Lung (tissue), 12 donors: ENCODE results near the gene GPS1. TPM values are rescaled to one million over a fixed set of nuclear protein-coding genes. Genes with fewer than 3 reads are reported as not detected.

Experiments
- ATAC-seq: fragments of 200-7000 bp; cut with Tn5 transposase; one replicate; pipeline ENCODE4 v1.9.1; 2020; ENCODE audit warnings: moderate number of reproducible peaks; ENCODE audit not compliant: insufficient read depth, low FRiP score
- DNase-seq, 3 donors: peaks; one replicate each; pipeline ENCODE4 v3.0.0-alpha.2; 2013 to 2017
- H3K27ac ChIP-seq, 2 donors: one replicate each; pipeline ENCODE4 v1.5.1; 2013; ENCODE audit warnings: mild to moderate bottlenecking in 2 of 2, moderate library complexity in 2 of 2, control low read depth in 1 of 2, inconsistent platforms in 1 of 2, low read depth in 1 of 2, low read length in 1 of 2
- H3K27me3 ChIP-seq, 3 donors: one replicate each; pipeline ENCODE4 v1.5.1; 2013; ENCODE audit warnings: low read length in 2 of 3; ENCODE audit not compliant: control insufficient read depth in 3 of 3, insufficient read depth in 3 of 3
- H3K36me3 ChIP-seq, 4 donors: one replicate each; pipeline ENCODE4 v1.5.1; 2013; ENCODE audit warnings: low read length in 4 of 4, mild to moderate bottlenecking in 1 of 4, moderate library complexity in 1 of 4; ENCODE audit not compliant: control insufficient read depth in 4 of 4, insufficient read depth in 4 of 4
- H3K4me1 ChIP-seq, 5 donors: one replicate each; pipeline ENCODE4 v1.5.1; 2013; ENCODE audit warnings: low read length in 5 of 5, mild to moderate bottlenecking in 2 of 5, moderate library complexity in 1 of 5; ENCODE audit not compliant: control insufficient read depth in 5 of 5, insufficient read depth in 5 of 5
- H3K4me3 ChIP-seq: one replicate; pipeline ENCODE4 v1.5.1; 2013; ENCODE audit warnings: mild to moderate bottlenecking, control low read depth, moderate library complexity
- H3K9ac ChIP-seq, 2 donors: one replicate each; pipeline ENCODE4 v1.5.1; 2013; ENCODE audit warnings: low read length in 2 of 2, control low read depth in 1 of 2; ENCODE audit not compliant: insufficient read depth in 1 of 2
- H3K9me3 ChIP-seq, 4 donors: one replicate each; pipeline ENCODE4 v1.5.1; 2013; ENCODE audit warnings: low read length in 3 of 4, mild to moderate bottlenecking in 1 of 4, moderate library complexity in 1 of 4; ENCODE audit not compliant: control insufficient read depth in 4 of 4, insufficient read depth in 3 of 4
- WGBS, 2 donors: extraction: QIAGEN DNeasy Blood & Tissue Kit; methylation state at CpG; one replicate each; pipeline ENCODE4 v1.1.7; 2013; 5-methylcytosine and 5-hydroxymethylcytosine counted together
- polyA plus RNA-seq, 2 donors: library from polyadenylated mRNA; stranded (reverse); fragments of 200-250 nt; gene quantifications; one replicate each; pipeline ENCODE4 v1.2.1, GENCODE V29; 2013
- total RNA-seq, 2 donors: library from RNA; depleted of rRNA in 1 of 2; stranded (reverse); fragments of >200 nt in 1 of 2; gene quantifications; one replicate each; pipeline ENCODE4 v1.2.1, GENCODE V29; 2014 to 2021
- TF ChIP-seq, protein P1 (sequence below): IDR thresholded peaks from 2 replicates; pipeline ENCODE4 v1.5.1; 2012; ENCODE audit warnings: mild to moderate bottlenecking; ENCODE audit errors: control extremely low read depth, extremely low read depth
- donor health status: control.
- donor health status: control.
- donor health status: Bipolar disorder and iron deficiency.
- donor health status: healthy.
- donor health status: DM: yes; HTN: yes; CAD: no.

Gene GPS1
- total and polyA plus RNA-seq, 4 donors, result 71.0 to 102 (median 89.4) TPM

DNA sequence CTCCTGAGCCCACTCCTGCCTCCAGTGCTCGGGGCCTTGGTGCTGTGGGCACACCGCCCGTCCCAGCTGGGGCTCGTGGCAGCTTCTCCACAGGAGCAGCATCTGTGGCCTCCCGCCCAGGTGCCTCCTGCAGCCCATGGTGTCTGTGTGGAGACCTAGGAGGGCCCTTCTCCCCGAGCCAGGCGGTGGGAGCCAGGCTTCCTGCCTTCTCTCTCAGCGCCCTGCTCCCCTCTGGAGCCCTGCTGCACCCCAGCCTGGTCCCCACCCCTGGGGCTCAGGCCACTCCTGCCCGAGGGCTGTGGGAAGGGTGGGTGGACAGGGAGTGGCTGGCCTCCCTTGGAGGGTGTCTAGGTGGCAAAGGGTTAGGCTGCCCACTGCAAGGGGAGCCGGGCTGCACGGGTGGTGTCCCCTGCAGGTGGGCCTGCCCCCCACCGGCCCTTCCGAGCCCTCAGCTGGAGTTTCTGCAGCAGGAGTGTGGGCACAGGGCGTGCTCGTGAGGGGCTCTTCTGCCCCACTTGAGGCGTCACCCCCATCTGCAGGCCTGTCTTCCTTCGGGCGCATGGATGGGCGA, 40.0 kb upstream of the GPS1 start:
- WGBS, 2 donors, result 87 to 91% methylated on average over 17 to 19 of the region's 19 CpGs
- TF ChIP-seq, protein P1, sequence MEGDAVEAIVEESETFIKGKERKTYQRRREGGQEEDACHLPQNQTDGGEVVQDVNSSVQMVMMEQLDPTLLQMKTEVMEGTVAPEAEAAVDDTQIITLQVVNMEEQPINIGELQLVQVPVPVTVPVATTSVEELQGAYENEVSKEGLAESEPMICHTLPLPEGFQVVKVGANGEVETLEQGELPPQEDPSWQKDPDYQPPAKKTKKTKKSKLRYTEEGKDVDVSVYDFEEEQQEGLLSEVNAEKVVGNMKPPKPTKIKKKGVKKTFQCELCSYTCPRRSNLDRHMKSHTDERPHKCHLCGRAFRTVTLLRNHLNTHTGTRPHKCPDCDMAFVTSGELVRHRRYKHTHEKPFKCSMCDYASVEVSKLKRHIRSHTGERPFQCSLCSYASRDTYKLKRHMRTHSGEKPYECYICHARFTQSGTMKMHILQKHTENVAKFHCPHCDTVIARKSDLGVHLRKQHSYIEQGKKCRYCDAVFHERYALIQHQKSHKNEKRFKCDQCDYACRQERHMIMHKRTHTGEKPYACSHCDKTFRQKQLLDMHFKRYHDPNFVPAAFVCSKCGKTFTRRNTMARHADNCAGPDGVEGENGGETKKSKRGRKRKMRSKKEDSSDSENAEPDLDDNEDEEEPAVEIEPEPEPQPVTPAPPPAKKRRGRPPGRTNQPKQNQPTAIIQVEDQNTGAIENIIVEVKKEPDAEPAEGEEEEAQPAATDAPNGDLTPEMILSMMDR, result no peak
- H3K27ac ChIP-seq, result peak overlapping the region in 1 of 2 donors; percentile 85

DNA sequence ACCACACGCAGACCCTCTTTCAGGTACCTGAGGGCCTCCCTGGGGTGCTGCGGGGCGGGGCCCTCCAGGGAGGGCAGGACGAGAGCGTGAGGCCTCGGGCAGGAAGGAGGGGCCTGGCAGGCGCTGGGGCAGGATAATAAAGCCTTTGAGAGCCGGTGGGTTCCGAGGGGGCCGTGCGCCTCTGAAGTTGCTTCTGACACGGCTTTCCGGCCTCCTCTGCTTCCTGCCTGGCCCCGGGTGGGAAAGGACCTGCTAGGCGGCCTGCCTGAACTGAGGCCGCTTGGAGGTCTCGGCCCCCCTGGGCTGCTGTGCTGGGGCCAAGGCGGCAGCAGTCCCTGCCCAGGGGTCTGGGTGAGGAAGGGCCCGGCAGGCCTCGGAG, 39.4 kb upstream of the GPS1 start:
- Histone ChIP-seq H3K4me1 (peaks cover 0 to 27% (median 0%) of the 10 kb centered on the region in 5 donors), H3K4me3 (no peak overlapping the region), H3K9me3 (no peaks in the 10 kb centered on the region), H3K27ac (peak overlapping the region in 1 of 2 donors; percentile 85), H3K27me3 (no peaks in the 10 kb centered on the region), H3K9ac (no peak overlapping the region), H3K36me3 (peaks cover 0 to 23% (median 0%) of the 10 kb centered on the region in 4 donors)
- 60 to 66% methylated on average over 19 to 20 of the region's 20 CpGs for WGBS, 2 donors
- no peak for ATAC-seq
- DNase-seq, result peak in 2 of 3 donors; percentile 61 to 70
- TF ChIP-seq, protein P1, result no peak

More for the DNA sequence above, 40.0 kb upstream of the GPS1 start:
- no peak for DNase-seq
- H3K36me3 ChIP-seq, result peaks cover 0 to 23% (median 0%) of the 10 kb centered on the region in 4 donors
- H3K9me3 ChIP-seq, result no peaks in the 10 kb centered on the region
- H3K4me3 ChIP-seq, result no peak overlapping the region
- no peak for ATAC-seq
- H3K27me3 ChIP-seq, result no peaks in the 10 kb centered on the region
- peaks cover 0 to 29% (median 0%) of the 10 kb centered on the region in 5 donors for H3K4me1 ChIP-seq
- no peak overlapping the region for H3K9ac ChIP-seq

DNA sequence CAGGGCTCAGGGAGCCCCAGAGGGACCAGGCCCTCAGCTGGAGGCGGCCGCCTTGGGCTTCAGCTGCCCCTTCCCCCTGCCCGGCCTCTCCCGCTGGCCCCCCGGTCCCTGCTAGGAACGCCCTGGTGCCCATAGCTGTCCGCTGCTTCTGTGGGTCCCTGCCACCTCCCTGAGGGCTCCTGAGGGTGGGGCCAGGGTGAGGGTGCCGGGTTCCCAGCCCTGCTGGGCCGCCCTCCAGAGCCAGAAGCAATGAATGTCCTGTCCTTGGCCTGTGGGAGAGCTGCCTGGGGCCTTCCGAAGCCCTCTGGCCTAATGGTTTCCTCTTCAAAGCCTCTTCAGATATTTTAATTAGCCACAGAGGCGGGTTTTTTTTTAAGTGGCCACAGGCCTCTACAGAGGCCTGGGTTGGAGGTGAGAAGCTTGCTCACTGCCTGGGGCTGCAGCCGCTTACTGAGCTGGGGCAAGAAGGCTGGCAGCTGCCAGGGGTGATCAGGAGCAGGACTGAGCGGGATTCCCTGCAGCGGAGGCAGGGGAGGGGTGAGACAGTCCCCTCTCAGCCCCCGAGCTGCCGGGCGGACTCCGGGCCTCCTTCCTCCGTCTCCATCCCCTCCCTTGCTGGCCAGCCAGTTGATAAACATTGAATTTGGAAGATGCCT, 38.9 kb upstream of the GPS1 start:
- H3K4me3 ChIP-seq, result no peak overlapping the region
- WGBS, 2 donors, result 76 to 86% methylated on average over 18 to 19 of the region's 19 CpGs
- H3K27me3 ChIP-seq, result no peaks in the 10 kb centered on the region
- TF ChIP-seq, protein P1, result no peak
- H3K9ac ChIP-seq, result peak overlapping the region in 1 of 2 donors; percentile 39
- DNase-seq (peak; percentile 35 to 48 (median 47)), ATAC-seq (peak; percentile 15)
- H3K27ac ChIP-seq, result peak overlapping the region; percentile 73 to 85
- H3K36me3 ChIP-seq, result peaks cover 0 to 25% (median 0%) of the 10 kb centered on the region in 4 donors
- peaks cover 0 to 27% (median 0%) of the 10 kb centered on the region in 5 donors for H3K4me1 ChIP-seq
- no peaks in the 10 kb centered on the region for H3K9me3 ChIP-seq
